HEK293 (cell line): ENCODE results near the gene CXXC1.

Source experiments
- CTCF ChIA-PET: fragments of 350-600 bp; formaldehyde crosslinking; extraction: SDS; loops from one replicate; lab custom pipeline; 2021; ENCODE audit warnings: antibody characterized with exemption; lab: Yijun Ruan, JAX
- POLR2A ChIA-PET: fragments of 300-600 bp; formaldehyde crosslinking; extraction: SDS; loops from one replicate; lab custom pipeline; 2020; ENCODE audit warnings: antibody characterized with exemption, inconsistent platforms; lab: Yijun Ruan, JAX
- H3K27ac ChIP-seq: fragments of 200-500 bp; sonication (Bioruptor generic); 2 replicates; pipeline ENCODE4 v1.5.1; 2014; ENCODE audit warnings: low read depth, low read length, control low read depth, inconsistent platforms; ENCODE audit errors: extremely low read depth
- H3K36me3 ChIP-seq, 2 experiments: fragments of 200-500 bp in 1 of 2; sonication (Bioruptor generic) in 1 of 2; 1 replicate in 1 of 2; 2 replicates in 1 of 2; pipeline ENCODE4 v1.5.1; 2014 to 2017; ENCODE audit warnings: inconsistent platforms in 2 of 2, low read length in 2 of 2; ENCODE audit not compliant: control insufficient read depth in 2 of 2, insufficient read depth in 1 of 2
- H3K4me1 ChIP-seq: fragments of 200-500 bp; sonication (Bioruptor generic); 2 replicates; pipeline ENCODE4 v1.5.1; 2014; ENCODE audit warnings: mild to moderate bottlenecking, low read length, inconsistent platforms; ENCODE audit not compliant: control insufficient read depth, insufficient read depth
- H3K4me3 ChIP-seq: 2 replicates; pipeline ENCODE4 v1.5.1; 2011; ENCODE audit warnings: low read depth, mild to moderate bottlenecking, control low read depth, low read length, moderate library complexity
- H3K9me3 ChIP-seq: fragments of 200-500 bp; sonication (Bioruptor generic); 2 replicates; pipeline ENCODE4 v1.5.1; 2014; ENCODE audit warnings: low read depth, low read length, inconsistent platforms; ENCODE audit not compliant: control insufficient read depth, insufficient read depth
- CTCF ChIP-seq: fragments of 450-650 bp; formaldehyde crosslinking; IDR thresholded peaks from 2 replicates; pipeline ENCODE4 v1.5.1; 2016; ENCODE audit warnings: missing biosample characterization, missing genetic modification characterization
- GLIS2 ChIP-seq: fragments of 450-650 bp; formaldehyde crosslinking; IDR thresholded peaks from 2 replicates; pipeline ENCODE4 v1.5.1; 2016; ENCODE audit warnings: missing biosample characterization, missing genetic modification characterization
- KLF16 ChIP-seq: fragments of 450-650 bp; formaldehyde crosslinking; IDR thresholded peaks from 2 replicates; pipeline ENCODE4 v1.5.1; 2017; ENCODE audit warnings: missing biosample characterization, missing genetic modification characterization
- KLF17 ChIP-seq: fragments of 450-650 bp; formaldehyde crosslinking; IDR thresholded peaks from 2 replicates; pipeline ENCODE4 v1.5.1; 2016; ENCODE audit warnings: missing biosample characterization, missing genetic modification characterization
- KLF9 ChIP-seq: fragments of 450-650 bp; formaldehyde crosslinking; IDR thresholded peaks from 2 replicates; pipeline ENCODE4 v1.5.1; 2016; ENCODE audit warnings: missing biosample characterization, missing genetic modification characterization, low read depth
- MYNN ChIP-seq: fragments of 450-650 bp; formaldehyde crosslinking; IDR thresholded peaks from 2 replicates; pipeline ENCODE4 v1.5.1; 2016; ENCODE audit warnings: missing biosample characterization, missing genetic modification characterization, borderline replicate concordance
- OSR2 ChIP-seq: fragments of 450-650 bp; formaldehyde crosslinking; IDR thresholded peaks from 2 replicates; pipeline ENCODE4 v1.5.1; 2016; ENCODE audit warnings: missing biosample characterization, missing genetic modification characterization
- OVOL3 ChIP-seq: fragments of 450-650 bp; formaldehyde crosslinking; IDR thresholded peaks from 2 replicates; pipeline ENCODE4 v1.5.1; 2016; ENCODE audit warnings: missing biosample characterization, missing genetic modification characterization
- SP2 ChIP-seq: fragments of 450-650 bp; formaldehyde crosslinking; IDR thresholded peaks from 2 replicates; pipeline ENCODE4 v1.5.1; 2016; ENCODE audit warnings: missing biosample characterization, missing genetic modification characterization
- SP3 ChIP-seq: fragments of 450-650 bp; formaldehyde crosslinking; IDR thresholded peaks from 2 replicates; pipeline ENCODE4 v1.5.1; 2016; ENCODE audit warnings: missing biosample characterization, missing genetic modification characterization
- ZBTB17 ChIP-seq: fragments of 450-650 bp; formaldehyde crosslinking; IDR thresholded peaks from 2 replicates; pipeline ENCODE4 v1.5.1; 2016; ENCODE audit warnings: missing biosample characterization, missing genetic modification characterization
- ZFP3 ChIP-seq: fragments of 450-650 bp; formaldehyde crosslinking; IDR thresholded peaks from 2 replicates; pipeline ENCODE4 v1.5.1; 2016; ENCODE audit warnings: low read depth, missing biosample characterization, missing genetic modification characterization
- ZNF132 ChIP-seq: fragments of 450-650 bp; formaldehyde crosslinking; IDR thresholded peaks from 2 replicates; pipeline ENCODE4 v1.5.1; 2017; ENCODE audit warnings: missing biosample characterization, missing genetic modification characterization, borderline replicate concordance
- ZNF571 ChIP-seq: fragments of 450-650 bp; formaldehyde crosslinking; IDR thresholded peaks from 2 replicates; pipeline ENCODE4 v1.5.0; 2017; ENCODE audit warnings: missing biosample characterization, missing genetic modification characterization
- ZNF600 ChIP-seq: fragments of 450-650 bp; formaldehyde crosslinking; IDR thresholded peaks from 2 replicates; pipeline ENCODE4 v1.5.1; 2016; ENCODE audit warnings: missing biosample characterization, missing genetic modification characterization
- ZNF664 ChIP-seq: fragments of 450-650 bp; formaldehyde crosslinking; IDR thresholded peaks from 2 replicates; pipeline ENCODE4 v1.5.1; 2016; ENCODE audit warnings: missing biosample characterization, missing genetic modification characterization
- ZNF76 ChIP-seq: fragments of 450-650 bp; formaldehyde crosslinking; IDR thresholded peaks from 2 replicates; pipeline ENCODE4; 2016; ENCODE audit warnings: low read depth, missing biosample characterization, missing genetic modification characterization, borderline replicate concordance
- TF ChIP-seq, protein P1 (sequence below): fragments of 450-650 bp; formaldehyde crosslinking; IDR thresholded peaks from 2 replicates; pipeline ENCODE4 v1.5.1; 2016; ENCODE audit warnings: missing biosample characterization, missing genetic modification characterization, low read depth
- TF ChIP-seq, protein P2 (sequence below): fragments of 450-650 bp; formaldehyde crosslinking; IDR thresholded peaks from 2 replicates; pipeline ENCODE4 v1.5.1; 2016; ENCODE audit warnings: missing biosample characterization, missing genetic modification characterization
- TF ChIP-seq, protein P3 (sequence below): fragments of 450-650 bp; formaldehyde crosslinking; conservative IDR thresholded peaks from 2 replicates; pipeline ENCODE4 v1.5.1; 2016; ENCODE audit warnings: low read depth, missing biosample characterization, missing genetic modification characterization
- TF ChIP-seq, protein P4 (sequence below): fragments of 450-650 bp; formaldehyde crosslinking; IDR thresholded peaks from 2 replicates; pipeline ENCODE4 v1.5.1; 2016; ENCODE audit warnings: missing biosample characterization, missing genetic modification characterization

CXXC1 gene

GRCh38 chr18:50287028-50287440 is 458 bp downstream of the CXXC1 start (continued):
- TF ChIP-seq, protein P1, sequence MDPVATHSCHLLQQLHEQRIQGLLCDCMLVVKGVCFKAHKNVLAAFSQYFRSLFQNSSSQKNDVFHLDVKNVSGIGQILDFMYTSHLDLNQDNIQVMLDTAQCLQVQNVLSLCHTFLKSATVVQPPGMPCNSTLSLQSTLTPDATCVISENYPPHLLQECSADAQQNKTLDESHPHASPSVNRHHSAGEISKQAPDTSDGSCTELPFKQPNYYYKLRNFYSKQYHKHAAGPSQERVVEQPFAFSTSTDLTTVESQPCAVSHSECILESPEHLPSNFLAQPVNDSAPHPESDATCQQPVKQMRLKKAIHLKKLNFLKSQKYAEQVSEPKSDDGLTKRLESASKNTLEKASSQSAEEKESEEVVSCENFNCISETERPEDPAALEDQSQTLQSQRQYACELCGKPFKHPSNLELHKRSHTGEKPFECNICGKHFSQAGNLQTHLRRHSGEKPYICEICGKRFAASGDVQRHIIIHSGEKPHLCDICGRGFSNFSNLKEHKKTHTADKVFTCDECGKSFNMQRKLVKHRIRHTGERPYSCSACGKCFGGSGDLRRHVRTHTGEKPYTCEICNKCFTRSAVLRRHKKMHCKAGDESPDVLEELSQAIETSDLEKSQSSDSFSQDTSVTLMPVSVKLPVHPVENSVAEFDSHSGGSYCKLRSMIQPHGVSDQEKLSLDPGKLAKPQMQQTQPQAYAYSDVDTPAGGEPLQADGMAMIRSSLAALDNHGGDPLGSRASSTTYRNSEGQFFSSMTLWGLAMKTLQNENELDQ (tag by site-specific recombination): no peak
- TF ChIP-seq MYNN (tag by site-specific recombination) (no peak), ZNF664 (tag by site-specific recombination) (no peak), ZNF571 (tag by site-specific recombination) (no peak), OVOL3 (tag by site-specific recombination) (no peak)

DNA sequence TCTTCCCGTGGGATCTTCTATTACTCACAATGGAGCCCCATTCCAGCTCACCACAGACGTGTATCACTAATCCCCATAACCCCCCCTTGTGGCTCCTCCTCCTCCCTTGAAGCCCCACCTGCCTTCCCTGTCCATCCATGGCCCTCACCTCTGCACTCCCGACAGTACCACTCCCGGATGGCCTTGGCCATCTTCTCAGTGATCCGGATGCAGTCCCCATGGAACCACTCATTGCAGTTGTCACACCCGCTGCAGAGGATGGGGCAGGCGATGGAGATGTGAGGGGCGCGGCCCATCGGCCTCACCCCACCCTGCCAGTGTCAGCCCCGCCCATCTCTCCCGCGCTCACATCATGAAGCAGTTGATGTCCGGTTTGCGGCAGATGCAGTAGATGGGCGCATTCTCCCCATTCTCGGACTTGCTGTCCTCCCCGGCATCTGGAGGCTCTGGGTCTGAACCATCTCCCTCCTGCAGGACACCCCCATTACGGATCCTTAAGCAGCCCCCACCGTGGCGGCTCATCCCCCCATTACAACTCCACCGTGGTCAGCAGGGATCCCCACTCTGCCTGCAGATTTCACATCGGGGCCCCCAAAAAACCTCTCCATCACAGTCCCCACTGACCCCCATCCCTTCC is 983 bp downstream of the CXXC1 start:
- POLR2A ChIA-PET: no interaction called here
- TF ChIP-seq ZFP3 (tag by site-specific recombination): no peak
- peak; percentile 54; the same call in 1 of the 2 replicates for TF ChIP-seq KLF16 (tag by site-specific recombination)
- TF ChIP-seq, protein P2, sequence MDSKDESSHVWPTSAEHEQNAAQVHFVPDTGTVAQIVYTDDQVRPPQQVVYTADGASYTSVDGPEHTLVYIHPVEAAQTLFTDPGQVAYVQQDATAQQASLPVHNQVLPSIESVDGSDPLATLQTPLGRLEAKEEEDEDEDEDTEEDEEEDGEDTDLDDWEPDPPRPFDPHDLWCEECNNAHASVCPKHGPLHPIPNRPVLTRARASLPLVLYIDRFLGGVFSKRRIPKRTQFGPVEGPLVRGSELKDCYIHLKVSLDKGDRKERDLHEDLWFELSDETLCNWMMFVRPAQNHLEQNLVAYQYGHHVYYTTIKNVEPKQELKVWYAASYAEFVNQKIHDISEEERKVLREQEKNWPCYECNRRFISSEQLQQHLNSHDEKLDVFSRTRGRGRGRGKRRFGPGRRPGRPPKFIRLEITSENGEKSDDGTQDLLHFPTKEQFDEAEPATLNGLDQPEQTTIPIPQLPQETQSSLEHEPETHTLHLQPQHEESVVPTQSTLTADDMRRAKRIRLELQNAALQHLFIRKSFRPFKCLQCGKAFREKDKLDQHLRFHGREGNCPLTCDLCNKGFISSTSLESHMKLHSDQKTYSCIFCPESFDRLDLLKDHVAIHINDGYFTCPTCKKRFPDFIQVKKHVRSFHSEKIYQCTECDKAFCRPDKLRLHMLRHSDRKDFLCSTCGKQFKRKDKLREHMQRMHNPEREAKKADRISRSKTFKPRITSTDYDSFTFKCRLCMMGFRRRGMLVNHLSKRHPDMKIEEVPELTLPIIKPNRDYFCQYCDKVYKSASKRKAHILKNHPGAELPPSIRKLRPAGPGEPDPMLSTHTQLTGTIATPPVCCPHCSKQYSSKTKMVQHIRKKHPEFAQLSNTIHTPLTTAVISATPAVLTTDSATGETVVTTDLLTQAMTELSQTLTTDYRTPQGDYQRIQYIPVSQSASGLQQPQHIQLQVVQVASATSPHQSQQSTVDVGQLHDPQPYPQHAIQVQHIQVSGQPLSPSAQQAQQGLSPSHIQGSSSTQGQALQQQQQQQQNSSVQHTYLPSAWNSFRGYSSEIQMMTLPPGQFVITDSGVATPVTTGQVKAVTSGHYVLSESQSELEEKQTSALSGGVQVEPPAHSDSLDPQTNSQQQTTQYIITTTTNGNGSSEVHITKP (tag by site-specific recombination): peak; percentile 89
- TF ChIP-seq OSR2 (tag by site-specific recombination): no peak
- peak; percentile 25; the same call in 1 of the 2 replicates for TF ChIP-seq CTCF (tag by site-specific recombination)
- TF ChIP-seq SP2 (tag by site-specific recombination): peak; percentile 85
- peak; percentile 66 for TF ChIP-seq ZBTB17 (tag by site-specific recombination)
- TF ChIP-seq ZNF132: no peak
- peak; percentile 93 for TF ChIP-seq SP3
- no peak for TF ChIP-seq ZNF600 (tag by site-specific recombination)
- TF ChIP-seq, protein P3, sequence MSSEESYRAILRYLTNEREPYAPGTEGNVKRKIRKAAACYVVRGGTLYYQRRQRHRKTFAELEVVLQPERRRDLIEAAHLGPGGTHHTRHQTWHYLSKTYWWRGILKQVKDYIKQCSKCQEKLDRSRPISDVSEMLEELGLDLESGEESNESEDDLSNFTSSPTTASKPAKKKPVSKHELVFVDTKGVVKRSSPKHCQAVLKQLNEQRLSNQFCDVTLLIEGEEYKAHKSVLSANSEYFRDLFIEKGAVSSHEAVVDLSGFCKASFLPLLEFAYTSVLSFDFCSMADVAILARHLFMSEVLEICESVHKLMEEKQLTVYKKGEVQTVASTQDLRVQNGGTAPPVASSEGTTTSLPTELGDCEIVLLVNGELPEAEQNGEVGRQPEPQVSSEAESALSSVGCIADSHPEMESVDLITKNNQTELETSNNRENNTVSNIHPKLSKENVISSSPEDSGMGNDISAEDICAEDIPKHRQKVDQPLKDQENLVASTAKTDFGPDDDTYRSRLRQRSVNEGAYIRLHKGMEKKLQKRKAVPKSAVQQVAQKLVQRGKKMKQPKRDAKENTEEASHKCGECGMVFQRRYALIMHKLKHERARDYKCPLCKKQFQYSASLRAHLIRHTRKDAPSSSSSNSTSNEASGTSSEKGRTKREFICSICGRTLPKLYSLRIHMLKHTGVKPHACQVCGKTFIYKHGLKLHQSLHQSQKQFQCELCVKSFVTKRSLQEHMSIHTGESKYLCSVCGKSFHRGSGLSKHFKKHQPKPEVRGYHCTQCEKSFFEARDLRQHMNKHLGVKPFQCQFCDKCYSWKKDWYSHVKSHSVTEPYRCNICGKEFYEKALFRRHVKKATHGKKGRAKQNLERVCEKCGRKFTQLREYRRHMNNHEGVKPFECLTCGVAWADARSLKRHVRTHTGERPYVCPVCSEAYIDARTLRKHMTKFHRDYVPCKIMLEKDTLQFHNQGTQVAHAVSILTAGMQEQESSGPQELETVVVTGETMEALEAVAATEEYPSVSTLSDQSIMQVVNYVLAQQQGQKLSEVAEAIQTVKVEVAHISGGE: 0 out of 2 replicates have a peak, but pooled peaks have one; percentile 21
- peak; percentile 31 for TF ChIP-seq GLIS2 (tag by site-specific recombination)
- peak; percentile 12; the same call in 1 of the 2 replicates for TF ChIP-seq ZNF76
- TF ChIP-seq KLF17 (tag by site-specific recombination): peak; percentile 36; the same call in 1 of the 2 replicates
- TF ChIP-seq KLF9 (tag by site-specific recombination): peak; percentile 94
- TF ChIP-seq, protein P4, sequence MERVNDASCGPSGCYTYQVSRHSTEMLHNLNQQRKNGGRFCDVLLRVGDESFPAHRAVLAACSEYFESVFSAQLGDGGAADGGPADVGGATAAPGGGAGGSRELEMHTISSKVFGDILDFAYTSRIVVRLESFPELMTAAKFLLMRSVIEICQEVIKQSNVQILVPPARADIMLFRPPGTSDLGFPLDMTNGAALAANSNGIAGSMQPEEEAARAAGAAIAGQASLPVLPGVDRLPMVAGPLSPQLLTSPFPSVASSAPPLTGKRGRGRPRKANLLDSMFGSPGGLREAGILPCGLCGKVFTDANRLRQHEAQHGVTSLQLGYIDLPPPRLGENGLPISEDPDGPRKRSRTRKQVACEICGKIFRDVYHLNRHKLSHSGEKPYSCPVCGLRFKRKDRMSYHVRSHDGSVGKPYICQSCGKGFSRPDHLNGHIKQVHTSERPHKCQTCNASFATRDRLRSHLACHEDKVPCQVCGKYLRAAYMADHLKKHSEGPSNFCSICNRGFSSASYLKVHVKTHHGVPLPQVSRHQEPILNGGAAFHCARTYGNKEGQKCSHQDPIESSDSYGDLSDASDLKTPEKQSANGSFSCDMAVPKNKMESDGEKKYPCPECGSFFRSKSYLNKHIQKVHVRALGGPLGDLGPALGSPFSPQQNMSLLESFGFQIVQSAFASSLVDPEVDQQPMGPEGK (tag by site-specific recombination): peak; percentile 20

More for the DNA sequence above, 983 bp downstream of the CXXC1 start:
- Histone ChIP-seq H3K4me1 (peaks cover 4% of the 10 kb centered on the region; the same call in 1 of the 2 replicates), H3K36me3 (peaks cover 9 to 40% of the 10 kb centered on the region in 2 experiments; a peak in 2 of 3 replicates), H3K4me3 (peak overlapping the region; percentile 69), H3K9me3 (no peaks in the 10 kb centered on the region), H3K27ac (no peak overlapping the region)
- CTCF ChIA-PET: no interaction called here
